ENCODE results near the gene GPR6.

- TF ChIP-seq CTCF (IDR thresholded peaks at IDR 0.05; ENCODE audit: low read depth, low read length) (no peak), POLR2A (IDR thresholded peaks at IDR 0.05; ENCODE audit: extremely low read depth, insufficient read length) (no peak)
These were observed 22.6 kb upstream of the GPR6 start for GRCh38 chr6:109955491-109955890.
